ENCODE data around the gene ASB6.

DNA sequence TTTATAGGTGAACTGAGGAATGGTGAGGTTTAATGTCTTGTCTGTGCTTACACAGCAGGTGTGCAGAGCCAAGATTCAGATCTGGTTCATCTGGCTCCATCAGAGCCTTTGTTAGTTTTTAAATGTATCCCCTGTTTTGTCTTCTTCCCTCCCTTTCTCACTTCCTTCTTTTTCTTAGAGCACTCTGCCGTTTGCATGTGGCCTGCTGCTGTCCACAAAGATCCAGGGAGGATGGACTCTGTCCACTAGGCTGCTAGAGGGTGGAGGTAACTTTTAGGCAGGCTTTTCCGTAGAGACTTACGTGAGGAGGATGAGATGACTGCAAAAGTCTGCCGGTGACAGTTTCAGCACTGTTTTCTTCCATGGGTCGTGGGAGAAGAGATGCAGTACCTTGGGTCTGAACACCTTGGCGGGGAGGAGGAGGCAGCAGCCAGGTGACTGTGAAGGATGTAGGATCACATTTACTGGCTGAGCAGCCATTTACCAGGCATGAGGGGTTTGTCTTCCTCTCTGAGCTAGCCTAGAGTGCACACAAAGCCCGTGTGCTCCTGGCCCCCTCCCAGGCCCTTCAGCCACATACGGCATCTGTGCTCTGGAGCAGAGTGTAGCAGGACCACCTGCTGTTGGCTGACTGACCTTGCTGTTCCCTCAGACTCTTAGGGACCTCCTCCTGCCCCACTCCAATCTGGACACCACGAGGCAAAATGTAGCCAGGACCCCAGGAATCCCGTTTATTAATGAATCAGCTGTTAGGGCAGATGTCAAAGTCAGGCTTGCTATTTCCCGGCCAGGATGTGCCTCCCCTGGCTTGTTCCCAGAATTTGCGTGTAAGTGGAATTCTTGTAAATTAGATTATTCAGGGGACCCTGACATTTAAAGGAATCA, 14.2 kb downstream of the ASB6 start:
- TF ChIP-seq CTCF (IDR thresholded peaks at IDR 0.05) = no peak
- no peak for TF ChIP-seq POLR2A (IDR thresholded peaks at IDR 0.05)
- TF ChIP-seq EP300 (IDR thresholded peaks at IDR 0.05; ENCODE audit: low read depth) = no peak
- no peak for TF ChIP-seq POLR2AphosphoS5 (IDR thresholded peaks at IDR 0.05)

All from transverse colon (tissue), 4 donors.